ENCODE measurements around the gene CNN2. TPM values are rescaled to one million over a fixed set of nuclear protein-coding genes. Genes with fewer than 3 reads are reported as not detected.

The CNN2 gene
- total and polyA plus RNA-seq, 2 of the 8 experiments (the other 6 are each of a cell fraction or from before 2014, with no cell fraction given) = 189 to 551 TPM

GRCh38 chr19:999379-999719 lies 27.1 kb upstream of the CNN2 start (continued):
- TF ChIP-seq JUN (IDR thresholded peaks at IDR 0.05; ENCODE audit: low read depth, low read length) = no peak
- no peak for TF ChIP-seq NRF1 (IDR thresholded peaks at IDR 0.05; ENCODE audit: low read depth, low read length)
- no peak for TF ChIP-seq SP2 (IDR thresholded peaks at IDR 0.05; ENCODE audit: low read length)

All from H1 (cell line).